ENCODE results near the gene VANGL2. TPM values are rescaled to one million over a fixed set of nuclear protein-coding genes. Genes with fewer than 3 reads are reported as not detected.

The VANGL2 gene
- total RNA-seq, 1 experiment from 2014 or later = 0.26 TPM

- intact Hi-C loops (cut with micrococcal nuclease) = loop anchor here (10.0 kb wide), 1 partner anchor 251 kb away; no protein-coding TSS in a partner anchor
- TF ChIP-seq CTCF (IDR thresholded peaks at IDR 0.05; ENCODE audit: unreplicated experiment) = no peak
- CTCF ChIA-PET = interaction anchor here (0.6 to 11.5 kb wide), 7 partner anchors 69 to 1096 kb away, joined by 3 to 214 read pairs (median 4); no protein-coding TSS in a partner anchor
Observed at GRCh38 chr1:160423966-160424365, 23.6 kb downstream of the VANGL2 start.

GRCh38 chr1:160425847-160426246, 25.5 kb downstream of the VANGL2 start:
- no peak for DNase-seq (ENCODE audit: unreplicated experiment)
- Mint-ChIP-seq H3K27me3 (ENCODE audit: insufficient read depth, unreplicated experiment) (no peaks in the 10 kb centered on the region), H3K27ac (ENCODE audit: low read depth, unreplicated experiment) (no peak overlapping the region), H3K4me1 (ENCODE audit: insufficient read depth, unreplicated experiment) (no peaks in the 10 kb centered on the region), H3K36me3 (ENCODE audit: insufficient read depth, unreplicated experiment) (no peaks in the 10 kb centered on the region), H3K9me3 (ENCODE audit: unreplicated experiment) (no peaks in the 10 kb centered on the region), H3K4me3 (ENCODE audit: unreplicated experiment) (no peak overlapping the region)
- intact Hi-C loops (cut with micrococcal nuclease) = loop anchor here (5.0 to 10.0 kb wide), 2 partner anchors 249 to 526 kb away; partner anchors contain the start of gene ITLN2
- CTCF ChIA-PET = interaction anchor here (0.5 to 1.8 kb wide), 3 partner anchors 180 to 1223 kb away, joined by 3 to 17 read pairs (median 10); no protein-coding TSS in a partner anchor
- no TSS peak for BruUV-seq (replicated peaks)
- TF ChIP-seq CTCF (IDR thresholded peaks at IDR 0.05; ENCODE audit: unreplicated experiment) = no peak
- POLR2A ChIA-PET = interaction anchor here (1.1 kb wide), 1 partner anchor 181 kb away, joined by 3 read pairs; no protein-coding TSS in a partner anchor

More at GRCh38 chr1:160423966-160424365, 23.6 kb downstream of the VANGL2 start:
- DNase-seq (ENCODE audit: unreplicated experiment) = no peak
- POLR2A ChIA-PET = no interaction called here
- Mint-ChIP-seq H3K4me1 (ENCODE audit: insufficient read depth, unreplicated experiment) (no peaks in the 10 kb centered on the region), H3K36me3 (ENCODE audit: insufficient read depth, unreplicated experiment) (no peaks in the 10 kb centered on the region), H3K27me3 (ENCODE audit: insufficient read depth, unreplicated experiment) (peaks cover 4% of the 10 kb centered on the region), H3K4me3 (ENCODE audit: unreplicated experiment) (no peak overlapping the region), H3K9me3 (ENCODE audit: unreplicated experiment) (no peaks in the 10 kb centered on the region), H3K27ac (ENCODE audit: low read depth, unreplicated experiment) (no peak overlapping the region)
- no TSS peak for BruUV-seq (replicated peaks)

- no peak for DNase-seq (ENCODE audit: unreplicated experiment)
- BruUV-seq (replicated peaks) = no TSS peak
- H3K36me3 Mint-ChIP-seq (ENCODE audit: insufficient read depth, unreplicated experiment) = no peaks in the 10 kb centered on the region
- no peaks in the 10 kb centered on the region for H3K27me3 Mint-ChIP-seq (ENCODE audit: insufficient read depth, unreplicated experiment)
- no peak overlapping the region for H3K4me3 Mint-ChIP-seq (ENCODE audit: unreplicated experiment)
- no peaks in the 10 kb centered on the region for H3K9me3 Mint-ChIP-seq (ENCODE audit: unreplicated experiment)
- no peak for TF ChIP-seq CTCF (IDR thresholded peaks at IDR 0.05; ENCODE audit: unreplicated experiment)
- intact Hi-C loops (cut with micrococcal nuclease) = loop anchor here (1.0 to 10.0 kb wide), 4 partner anchors 117 to 525 kb away; partner anchors contain the start of gene ITLN2
- ChIA-PET CTCF (interaction anchor here (0.6 to 5.3 kb wide), 9 partner anchors 127 to 603 kb away, joined by 3 to 153 read pairs (median 5); no protein-coding TSS in a partner anchor), POLR2A (no interaction called here)
- H3K4me1 Mint-ChIP-seq (ENCODE audit: insufficient read depth, unreplicated experiment) = no peaks in the 10 kb centered on the region
- no peak overlapping the region for H3K27ac Mint-ChIP-seq (ENCODE audit: low read depth, unreplicated experiment)
Observed at GRCh38 chr1:160427625-160428024, 27.3 kb downstream of the VANGL2 start.

GRCh38 chr1:160428053-160428452, 27.7 kb downstream of the VANGL2 start:
- intact Hi-C loops (cut with micrococcal nuclease) = loop anchor here (1.0 to 10.0 kb wide), 4 partner anchors 116 to 524 kb away; partner anchors contain the start of gene ITLN2
- Mint-ChIP-seq H3K36me3 (ENCODE audit: insufficient read depth, unreplicated experiment) (no peaks in the 10 kb centered on the region), H3K4me3 (ENCODE audit: unreplicated experiment) (no peak overlapping the region), H3K27ac (ENCODE audit: low read depth, unreplicated experiment) (no peak overlapping the region), H3K9me3 (ENCODE audit: unreplicated experiment) (no peaks in the 10 kb centered on the region), H3K27me3 (ENCODE audit: insufficient read depth, unreplicated experiment) (peaks cover 2% of the 10 kb centered on the region), H3K4me1 (ENCODE audit: insufficient read depth, unreplicated experiment) (no peaks in the 10 kb centered on the region)
- ChIA-PET POLR2A (interaction anchor here (0.8 kb wide), 1 partner anchor 177 kb away, joined by 5 read pairs; no protein-coding TSS in a partner anchor), CTCF (interaction anchor here (0.5 to 5.3 kb wide), 35 partner anchors 9 to 894 kb away, joined by 3 to 153 read pairs (median 4); no protein-coding TSS in a partner anchor)
- TF ChIP-seq CTCF (IDR thresholded peaks at IDR 0.05; ENCODE audit: unreplicated experiment) = no peak
- no peak for DNase-seq (ENCODE audit: unreplicated experiment)
- no TSS peak for BruUV-seq (replicated peaks)

All from MCF 10A (cell line).